CD4-positive, alpha-beta T cell treated with Interleukin-21 for 1 hour (primary cell): ENCODE data around the gene SHISA9.

Experiments
- DNase-seq: peaks from one replicate; pipeline ENCODE4 v3.0.0-alpha.2; 2020

The SHISA9 gene

DNA sequence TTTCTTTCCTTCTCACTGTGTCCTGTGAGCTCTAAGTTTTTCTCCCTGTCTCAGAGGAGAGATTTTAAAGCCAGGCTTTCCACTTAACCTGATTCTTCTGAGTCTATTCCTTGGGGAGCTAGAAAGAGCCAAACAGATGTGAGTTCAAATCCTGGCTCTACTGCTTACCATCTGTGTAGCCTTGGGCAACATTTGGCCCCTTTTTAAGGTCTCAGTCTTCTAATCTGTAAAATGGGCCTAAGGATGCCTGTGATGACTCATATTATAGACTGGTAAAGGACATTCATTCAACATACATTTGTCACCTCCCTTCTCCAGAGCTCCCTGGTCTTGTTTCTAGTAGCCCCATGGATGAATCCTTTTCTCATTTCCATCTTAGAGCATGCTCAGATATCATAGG, 304.0 kb downstream of the SHISA9 start:
- DNase-seq, result no peak

DNA sequence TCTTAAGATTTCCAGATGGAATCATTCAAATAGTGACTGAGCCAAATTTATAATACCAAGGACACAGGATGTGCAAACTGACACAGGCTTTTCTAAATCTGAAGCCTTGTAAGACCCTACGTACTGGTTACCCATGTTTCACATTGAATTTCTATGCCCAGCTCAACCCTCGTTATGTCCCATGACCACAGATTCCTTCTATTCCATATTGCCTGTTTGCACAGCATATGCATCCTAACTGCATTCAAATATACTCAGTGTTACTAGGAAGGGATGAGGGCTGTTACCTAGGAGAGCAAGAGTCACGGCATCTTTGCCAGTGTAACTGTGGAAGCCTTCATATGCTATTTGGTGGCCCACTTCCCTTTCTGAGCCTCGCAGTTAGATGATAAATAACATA, 305.2 kb downstream of the SHISA9 start:
- no peak for DNase-seq

DNA sequence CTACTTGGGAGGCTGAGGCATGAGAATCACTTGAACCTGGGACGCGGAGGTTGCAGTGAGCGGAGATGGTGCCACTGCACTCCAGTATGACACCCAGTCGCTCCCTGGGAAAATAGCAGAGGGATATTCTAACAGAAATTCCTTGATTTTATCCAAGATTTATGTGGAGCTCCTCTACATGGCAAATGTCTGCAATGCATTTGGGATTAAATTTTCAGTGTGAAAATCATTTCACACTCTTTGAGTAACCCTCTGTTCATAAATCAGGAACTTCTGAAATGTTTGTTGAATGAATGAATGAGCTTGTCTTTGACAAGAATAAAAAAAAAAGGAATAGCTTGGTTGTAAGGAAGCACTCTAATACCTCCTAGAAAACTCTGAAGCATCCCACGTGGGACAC, 305.8 kb downstream of the SHISA9 start:
- no peak for DNase-seq

DNA sequence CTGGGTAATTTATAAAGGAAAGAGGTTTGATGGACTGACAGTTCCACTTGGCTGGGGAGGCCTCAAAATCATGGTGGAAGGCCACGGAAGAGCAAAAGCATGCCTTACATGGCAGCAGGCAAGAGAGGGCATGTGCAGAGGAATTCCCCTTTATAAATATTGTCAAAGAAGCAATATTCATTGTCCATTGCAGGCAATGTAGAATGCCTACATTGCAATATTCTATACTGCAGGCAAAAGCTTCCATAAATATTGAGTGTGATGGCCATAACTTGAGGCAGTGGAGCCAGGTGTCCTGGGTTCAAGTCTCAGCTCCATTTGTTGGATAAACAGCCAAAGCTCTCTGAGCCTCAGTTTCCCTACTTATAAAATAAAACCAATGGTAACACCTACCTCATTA, 322.3 kb downstream of the SHISA9 start:
- DNase-seq, result no peak

DNA sequence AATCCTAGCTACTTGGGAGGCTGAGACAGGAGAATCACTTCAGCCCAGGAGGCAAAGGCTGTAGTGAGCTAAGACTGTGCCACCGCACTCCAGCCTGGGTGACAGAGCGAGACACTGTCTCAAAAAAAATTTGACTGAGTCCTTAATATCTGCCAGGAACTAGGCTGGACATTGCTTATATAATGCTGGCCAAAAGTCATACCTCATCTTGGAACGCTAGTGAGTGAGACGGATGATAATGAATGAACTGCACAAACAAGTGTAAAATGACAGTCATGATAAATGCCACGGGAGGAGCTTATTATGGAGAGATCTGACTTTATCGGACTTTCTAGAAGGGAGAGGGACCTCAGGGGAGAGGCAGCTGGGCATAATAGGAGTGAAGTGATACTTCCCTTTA, 327.6 kb downstream of the SHISA9 start:
- no peak for DNase-seq

DNA sequence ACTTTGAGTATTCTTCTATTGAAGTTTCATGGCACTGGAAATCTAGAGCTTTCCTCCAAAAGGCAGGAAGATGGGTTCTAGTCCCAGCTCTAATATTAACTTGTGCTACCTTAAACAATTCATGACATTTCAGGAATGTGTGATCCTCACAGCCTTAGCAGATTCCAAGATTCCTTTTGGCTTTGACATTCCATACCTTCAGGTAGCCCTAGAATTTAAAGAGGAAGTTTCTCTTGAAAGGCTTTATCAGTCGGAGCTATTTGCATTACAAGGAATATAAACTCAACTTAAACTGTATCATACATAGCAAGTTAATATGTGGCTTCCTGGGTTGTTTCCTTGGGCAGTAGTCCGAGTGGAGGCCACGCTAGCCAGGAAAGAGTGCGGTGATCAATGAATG, 330.0 kb downstream of the SHISA9 start:
- no peak for DNase-seq

DNA sequence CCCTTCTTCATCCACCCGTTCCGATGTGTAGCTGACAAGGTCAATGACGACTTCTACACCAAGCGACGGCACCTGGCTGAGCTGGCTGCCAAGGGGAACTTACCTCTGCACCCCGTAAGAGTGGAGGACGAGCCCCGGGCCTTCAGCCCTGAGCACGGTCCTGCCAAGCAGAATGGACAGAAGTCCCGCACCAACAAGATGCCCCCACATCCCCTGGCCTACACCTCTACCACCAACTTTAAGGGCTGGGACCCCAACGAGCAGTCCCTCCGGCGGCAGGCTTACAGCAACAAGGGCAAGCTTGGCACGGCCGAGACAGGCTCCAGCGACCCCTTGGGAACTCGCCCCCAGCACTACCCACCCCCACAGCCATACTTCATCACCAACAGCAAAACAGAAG, 333.6 kb downstream of the SHISA9 start:
- no peak for DNase-seq

DNA sequence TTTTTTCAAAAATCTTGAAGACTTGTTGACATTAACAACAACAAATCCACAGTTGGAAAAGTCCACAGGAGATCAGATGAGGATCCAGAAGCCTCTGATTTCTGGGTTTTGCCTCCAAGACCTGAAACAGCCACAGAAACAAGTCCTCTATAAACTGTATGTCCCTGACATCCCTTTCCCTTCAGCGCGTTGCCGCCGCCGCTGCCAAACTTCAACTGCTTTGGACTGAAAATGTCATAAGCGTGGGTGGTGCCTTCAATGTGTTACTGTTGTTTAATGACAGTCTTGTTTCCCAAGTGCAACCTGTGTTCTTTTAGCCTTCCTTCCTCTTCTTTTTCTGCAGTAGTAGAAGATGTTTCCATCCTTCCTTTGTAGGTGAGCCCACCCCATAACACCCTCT, 334.9 kb downstream of the SHISA9 start:
- DNase-seq, result no peak

DNA sequence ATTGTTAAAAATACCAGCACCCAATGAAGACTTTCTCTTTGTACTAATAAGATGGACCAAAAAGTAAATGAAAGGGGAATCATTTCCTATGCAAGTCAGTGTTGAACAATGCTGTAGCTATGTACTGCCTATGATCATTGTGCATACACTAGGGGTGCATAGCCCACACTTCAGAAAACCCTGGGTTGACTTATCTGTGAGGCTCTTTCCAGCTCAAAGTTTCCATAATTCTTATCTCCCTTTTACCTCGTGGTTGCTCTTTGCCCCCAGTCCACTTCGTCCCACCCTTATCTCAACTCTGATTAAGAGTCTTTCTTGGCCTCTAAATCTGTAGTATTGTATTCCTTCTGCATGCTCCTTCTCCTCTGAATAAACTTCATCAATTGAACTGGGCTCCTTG, 336.8 kb downstream of the SHISA9 start:
- DNase-seq, result no peak

DNA sequence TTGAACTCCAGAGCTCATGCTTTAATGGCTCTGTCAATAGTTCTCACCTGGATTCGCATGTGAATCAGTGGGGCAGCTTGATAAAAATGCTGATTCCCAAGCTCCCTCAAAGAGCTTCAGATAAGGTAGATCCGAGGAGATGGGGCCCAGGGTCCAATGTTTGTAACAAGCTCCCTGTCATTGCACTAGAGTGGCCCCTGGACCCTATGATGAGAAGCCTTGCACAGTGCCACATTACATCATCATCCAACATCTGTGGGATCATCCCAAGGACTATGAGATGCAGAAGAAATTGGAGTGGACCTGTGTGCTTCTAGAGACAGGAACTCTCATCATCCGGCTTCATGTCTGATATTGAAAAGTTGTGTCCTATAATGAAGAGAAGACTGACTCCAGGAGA, 340.8 kb downstream of the SHISA9 start:
- no peak for DNase-seq

DNA sequence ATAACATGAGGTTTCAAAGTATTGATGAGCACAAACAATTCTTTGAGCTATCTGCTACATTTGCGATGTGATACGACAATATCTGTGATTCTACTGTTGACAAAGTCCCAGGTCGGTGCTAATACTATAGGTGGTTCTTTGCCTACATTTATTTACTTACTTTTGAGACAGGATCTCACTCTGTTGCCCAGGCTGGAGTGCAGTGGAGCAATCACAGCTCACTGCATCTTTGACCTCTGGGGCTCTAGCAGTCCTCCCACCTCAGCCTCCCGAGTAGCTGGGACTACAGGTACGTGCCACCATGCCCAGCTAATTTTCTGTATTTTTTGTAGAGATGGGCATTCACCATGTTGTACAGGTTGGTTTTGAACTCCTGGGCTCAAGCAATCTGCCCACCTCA, 343.4 kb downstream of the SHISA9 start:
- DNase-seq, result no peak

DNA sequence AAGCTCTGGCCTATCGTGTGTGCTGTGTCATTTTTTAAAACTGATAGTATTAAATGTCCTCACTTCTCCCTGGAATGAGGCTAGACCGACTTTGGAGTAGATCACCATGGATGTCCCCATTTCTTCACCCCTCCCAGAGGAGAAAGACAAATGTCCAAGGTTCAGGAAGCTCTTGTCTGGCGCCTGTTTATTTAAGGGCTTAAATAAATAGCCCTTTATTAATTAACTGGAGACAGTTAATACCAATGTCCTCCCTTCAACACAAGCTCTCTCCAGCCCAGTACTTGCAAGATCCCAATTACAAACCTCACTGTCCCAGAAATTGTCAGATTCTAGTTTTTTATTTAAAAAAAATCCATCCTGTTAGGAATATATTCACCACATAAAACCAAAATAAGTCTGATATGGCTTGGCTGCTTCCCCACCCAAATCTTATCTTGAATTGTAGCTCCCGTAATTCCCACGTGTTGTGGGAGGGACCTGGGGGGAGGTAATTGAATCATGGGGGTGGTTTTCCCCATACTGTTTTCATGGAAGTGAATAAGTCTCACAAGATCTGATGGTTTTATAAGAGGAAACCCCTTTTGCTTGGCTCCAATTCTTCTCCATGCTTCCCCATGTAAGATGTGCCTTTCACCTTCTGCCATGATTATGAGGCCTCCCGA, 344.4 kb downstream of the SHISA9 start:
- no peak for DNase-seq

DNA sequence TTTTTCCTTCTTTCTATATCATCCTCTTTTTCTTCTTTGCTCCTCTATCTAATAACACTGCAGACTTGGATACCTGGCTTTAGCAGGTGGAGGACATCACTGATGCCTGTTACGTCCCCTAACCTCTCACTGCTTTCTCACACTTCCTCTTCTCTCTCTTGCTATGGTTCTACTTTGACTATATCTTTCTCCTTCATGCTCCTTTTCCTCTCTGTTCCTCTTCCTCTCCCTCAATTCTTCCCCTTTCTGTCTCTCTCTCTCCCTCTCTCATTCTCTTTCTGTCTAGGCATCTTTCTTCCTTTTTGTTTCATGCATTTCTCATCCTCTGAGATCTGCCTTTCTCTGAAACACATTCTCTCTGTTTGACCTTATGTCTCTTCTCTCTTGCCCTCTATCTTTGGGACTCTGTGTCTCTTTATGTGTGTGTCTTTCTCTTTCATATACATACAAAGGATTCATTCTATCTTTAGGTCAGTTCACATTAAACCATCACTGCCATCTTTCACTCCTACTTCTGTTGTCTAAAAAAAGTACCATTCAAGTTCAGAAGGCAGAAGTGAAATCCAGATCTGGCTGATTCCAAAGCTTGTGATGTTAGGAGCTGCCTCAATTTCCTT, 353.7 kb downstream of the SHISA9 start:
- DNase-seq, result no peak

DNA sequence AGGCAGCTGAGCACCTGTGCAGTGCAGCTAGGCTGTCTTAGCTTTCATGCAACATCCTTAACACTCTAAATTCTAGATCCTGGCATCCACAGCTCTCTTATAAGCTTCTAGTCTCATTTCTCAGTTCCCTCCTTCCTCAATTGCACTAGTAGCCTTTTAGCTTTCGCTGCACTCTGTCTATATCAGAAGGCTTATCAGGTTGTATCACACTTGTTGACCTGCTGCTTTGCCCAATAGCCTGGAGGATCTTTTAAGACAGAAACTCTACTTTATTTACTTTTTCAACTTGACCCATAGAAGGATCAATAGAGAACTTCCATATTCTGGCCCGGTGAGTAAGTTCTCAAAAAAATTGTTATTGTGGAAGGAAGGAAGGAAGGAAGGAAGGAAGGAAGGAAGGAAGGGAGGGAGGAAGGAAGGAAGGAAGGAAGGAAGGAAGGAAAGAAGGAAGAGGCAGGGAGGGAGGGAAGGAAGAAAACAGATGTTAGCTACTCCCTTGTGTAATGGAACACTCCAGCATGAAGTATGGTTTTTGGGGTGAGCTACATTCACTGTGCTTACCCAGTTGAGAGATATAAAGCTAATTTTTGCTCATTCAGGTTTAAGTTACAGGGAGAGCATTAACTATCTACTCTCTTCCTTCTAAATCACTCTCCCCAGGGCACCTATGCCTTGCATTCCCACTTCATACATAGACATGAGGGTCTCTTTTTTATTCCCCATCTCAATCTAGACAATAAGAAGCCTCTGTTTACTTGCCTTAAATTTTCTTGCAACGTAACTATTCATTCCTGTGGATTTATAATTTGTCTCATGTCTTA, 361.1 kb downstream of the SHISA9 start:
- no peak for DNase-seq

DNA sequence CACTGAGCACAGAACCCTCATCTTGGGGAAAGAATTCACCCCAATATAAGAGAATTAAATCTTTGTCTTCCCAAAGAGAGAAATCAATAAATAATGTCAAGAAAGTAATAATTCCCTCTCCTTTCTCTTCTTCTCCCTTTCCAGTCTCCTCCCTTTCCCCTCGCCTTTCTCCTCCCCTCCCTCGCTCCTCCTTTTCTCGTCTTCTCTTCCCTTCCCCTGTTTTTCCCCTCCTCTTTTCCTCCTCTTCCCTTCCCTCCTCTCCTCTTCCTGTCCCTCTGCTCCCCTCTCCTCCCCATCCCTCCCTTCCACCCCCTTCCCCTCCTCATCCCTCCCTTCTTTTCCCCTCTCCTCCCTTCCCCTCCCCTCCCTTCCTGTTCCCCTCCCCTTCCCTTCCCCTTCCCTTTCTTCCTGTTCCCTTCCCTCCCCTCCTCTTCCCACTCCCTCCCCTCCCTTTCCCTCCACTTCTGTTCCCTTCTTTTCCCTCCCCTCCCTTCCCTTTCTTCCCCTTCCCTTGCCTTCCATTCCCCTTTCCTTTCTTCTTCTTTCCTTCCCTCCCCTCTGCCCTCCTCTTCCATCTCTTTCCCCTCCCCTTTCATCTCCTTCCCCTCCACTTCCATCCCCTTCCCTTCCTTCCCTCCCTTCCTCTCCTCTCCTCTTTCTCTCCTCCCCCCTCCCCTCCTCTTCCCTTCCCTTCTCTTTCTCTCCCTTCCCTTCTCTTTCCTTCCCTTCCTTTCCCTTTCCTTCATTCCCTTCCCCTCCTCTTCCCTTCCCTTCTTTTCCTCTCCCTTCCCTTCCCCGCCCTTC, 363.6 kb downstream of the SHISA9 start:
- no peak for DNase-seq

DNA sequence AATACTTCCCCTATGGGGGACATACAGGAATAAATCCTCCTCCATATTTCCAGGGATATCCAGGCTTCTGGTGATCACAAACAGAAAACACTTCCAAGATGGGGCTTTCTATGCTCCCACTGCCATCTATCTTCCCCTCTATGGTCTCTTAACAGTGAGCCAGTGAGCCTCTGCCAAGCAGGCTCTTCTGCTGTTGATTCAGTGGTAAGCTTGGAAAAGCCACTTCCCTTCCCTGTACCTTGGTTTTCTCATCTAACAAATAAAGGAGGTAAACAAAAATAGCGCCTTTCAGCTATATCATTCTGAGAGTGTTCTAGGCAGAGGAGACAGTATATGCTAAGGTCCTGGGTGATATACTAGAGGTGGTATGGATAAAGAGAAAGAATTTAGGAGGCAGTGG, 368.0 kb downstream of the SHISA9 start:
- DNase-seq, result no peak

DNA sequence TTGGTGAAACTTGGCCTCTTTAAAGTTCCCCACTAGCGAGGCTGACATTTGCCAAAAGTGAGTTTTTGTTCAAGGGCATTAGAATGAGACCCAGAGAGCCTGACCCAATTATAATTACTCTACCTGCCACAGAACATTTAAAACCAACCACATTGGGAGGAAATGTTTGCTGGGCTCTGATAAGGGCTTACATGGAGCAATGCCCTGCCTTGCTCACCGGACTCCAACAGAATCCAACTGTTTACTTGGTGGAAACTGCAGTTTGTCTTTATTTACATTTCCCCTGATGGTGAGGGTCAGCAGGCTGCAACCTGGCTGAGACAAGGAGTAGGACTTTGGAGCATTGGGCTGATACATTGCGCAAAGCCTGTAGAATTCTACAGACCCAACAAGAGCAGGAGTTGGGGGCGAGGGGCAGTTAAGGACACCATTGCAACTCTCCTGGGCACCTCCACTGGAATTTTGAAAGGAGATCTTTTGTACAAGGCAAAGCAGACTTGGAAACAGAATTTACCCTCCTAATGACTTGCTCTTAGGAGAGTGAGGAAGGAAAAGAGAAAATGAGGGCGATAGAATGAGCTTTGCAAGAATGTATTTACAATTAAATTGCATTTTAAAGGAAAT, 368.6 kb downstream of the SHISA9 start:
- DNase-seq, result no peak

DNA sequence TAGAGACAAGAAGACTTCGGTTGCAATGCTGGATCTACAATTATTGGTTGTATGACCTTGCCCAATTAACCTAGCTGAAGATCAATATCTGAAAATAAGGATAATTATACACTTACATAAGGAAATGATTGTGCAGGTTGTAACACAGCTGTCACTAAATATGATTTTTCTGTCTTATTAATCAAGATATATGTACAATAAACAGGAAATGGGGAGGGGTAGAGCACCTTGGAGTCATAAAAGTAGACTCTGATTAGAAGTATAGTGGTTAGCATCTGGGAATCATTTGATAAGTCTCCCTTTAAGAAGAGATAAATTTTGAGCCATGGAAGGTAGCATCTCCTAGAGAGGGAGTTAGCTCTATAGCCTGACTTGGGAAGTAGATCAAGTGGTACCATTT, 369.2 kb downstream of the SHISA9 start:
- DNase-seq, result no peak

DNA sequence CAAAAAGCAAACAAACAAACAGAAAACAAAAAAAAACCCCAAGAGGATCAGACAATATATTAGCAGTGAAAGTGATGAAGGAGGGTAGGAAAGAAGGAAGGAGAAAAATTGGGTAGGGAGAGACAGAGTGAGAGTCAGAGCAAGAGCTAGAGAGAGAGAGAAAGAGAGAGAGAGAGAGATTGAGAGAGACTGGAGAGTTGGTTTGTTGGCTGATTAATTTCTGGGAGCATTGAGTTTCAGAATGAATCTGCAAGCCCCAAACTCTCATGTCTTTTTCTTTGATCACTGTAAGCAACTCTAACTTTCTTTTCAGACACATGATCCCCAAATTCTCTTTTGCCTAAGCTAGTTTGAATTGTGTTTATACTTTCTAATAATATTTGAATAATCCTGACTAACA, 388.1 kb downstream of the SHISA9 start:
- no peak for DNase-seq
